Ammon's horn (tissue), 1 donor: ENCODE measurements around the gene TMEM101.
"Not testable (repeated sequence)": the region's sequence is repeated elsewhere in the genome, so short reads cannot be mapped to it uniquely, and the experiment has no call there.

Experiments
- DNase-seq: peaks from one replicate; pipeline ENCODE4 v3.0.0-alpha.2; 2016; ENCODE audit warnings: low spot score

The TMEM101 gene

DNA sequence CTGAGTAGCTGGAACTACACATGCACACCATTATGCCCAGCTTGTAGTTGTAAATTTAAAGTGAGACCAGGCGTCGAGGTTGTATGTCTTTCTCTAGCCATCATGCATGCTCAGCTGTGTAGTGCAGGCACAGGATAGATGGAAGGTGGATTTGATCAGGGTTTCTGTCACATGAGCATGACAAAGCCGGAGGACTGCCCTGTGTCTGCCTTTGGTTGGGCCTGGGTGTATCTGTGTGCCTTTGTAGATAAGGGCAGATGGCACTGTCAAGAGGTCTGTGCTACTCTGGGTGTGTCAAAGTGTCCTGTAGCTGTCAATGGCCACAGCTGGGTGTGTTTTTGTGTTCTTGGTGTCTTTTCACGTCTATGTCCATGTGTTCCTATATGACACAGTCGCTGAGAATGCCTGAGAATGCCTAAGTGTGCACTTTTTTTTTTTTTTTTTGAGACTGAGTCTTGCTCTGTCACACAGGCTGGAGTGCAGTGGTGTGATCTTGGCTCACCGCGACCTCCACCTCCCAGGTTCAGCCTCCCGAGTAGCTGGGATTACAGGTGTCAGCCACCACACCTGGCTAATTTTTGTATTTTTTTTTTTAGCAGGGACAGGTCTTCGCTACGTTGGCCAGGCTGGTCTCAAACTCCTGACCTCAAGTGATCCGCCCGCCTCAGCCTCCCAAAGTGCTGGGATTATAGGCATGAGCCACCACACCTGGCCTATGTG lies 14.5 kb downstream of the TMEM101 start:
- no peak for DNase-seq

DNA sequence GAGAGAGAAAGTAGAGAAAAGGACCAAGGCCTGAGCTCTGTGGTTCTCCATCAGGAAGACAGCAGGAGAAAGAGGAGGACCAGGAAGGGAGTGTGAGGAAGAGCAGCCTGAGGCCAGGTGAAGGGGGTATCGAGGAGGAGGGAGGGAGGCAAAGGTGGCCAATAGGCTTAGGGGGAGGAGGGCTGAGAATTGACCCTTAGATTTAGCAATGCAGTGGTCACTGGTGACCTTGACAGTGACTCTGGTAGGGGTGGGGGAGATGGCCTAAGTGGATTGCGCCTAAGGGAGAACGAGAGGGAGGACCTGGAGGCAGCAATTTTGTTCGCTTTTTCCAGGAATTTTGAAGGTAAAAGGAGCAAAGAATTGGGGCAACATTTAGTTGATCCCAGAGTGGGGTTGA lies 15.7 kb downstream of the TMEM101 start:
- no peak for DNase-seq

DNA sequence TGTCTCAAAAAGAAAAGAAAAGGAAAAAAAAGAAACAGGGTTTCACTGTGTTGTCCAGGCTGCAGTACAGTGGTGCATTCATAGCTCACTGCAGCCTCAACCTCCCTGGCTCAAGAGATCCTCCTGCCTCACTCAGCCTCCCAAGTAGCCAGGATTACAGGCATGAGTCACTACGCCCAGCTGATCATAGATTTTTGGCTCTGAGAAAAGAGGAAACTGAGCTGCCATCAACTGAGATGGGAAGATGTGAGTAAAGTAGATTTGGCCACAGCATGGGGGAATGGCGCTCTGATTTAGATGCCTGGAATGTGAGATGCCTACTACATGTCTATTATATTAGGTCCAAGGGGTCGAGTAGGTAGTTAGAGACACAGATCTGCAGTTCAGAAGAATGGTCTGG lies 16.2 kb downstream of the TMEM101 start:
- no peak for DNase-seq

DNA sequence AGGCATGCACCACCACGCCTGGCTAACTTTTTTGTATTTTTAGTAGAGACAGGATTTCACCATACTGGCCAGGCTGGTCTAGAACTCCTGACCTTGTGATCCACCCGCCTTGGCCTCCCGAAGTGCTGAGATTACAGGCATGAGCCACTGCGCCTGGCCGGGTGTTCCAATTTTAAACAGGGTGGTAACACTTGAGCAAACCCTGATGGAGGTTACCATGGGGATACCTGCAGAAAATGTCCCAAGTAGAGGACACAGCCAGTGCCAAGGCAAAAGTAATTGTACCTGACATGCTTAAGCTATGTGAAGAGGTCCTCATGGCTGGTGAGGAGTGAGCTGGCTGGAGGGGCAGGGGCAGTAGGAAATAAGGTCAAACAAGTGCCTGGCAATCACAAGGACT lies 17.6 kb downstream of the TMEM101 start:
- DNase-seq, result not testable (repeated sequence)

DNA sequence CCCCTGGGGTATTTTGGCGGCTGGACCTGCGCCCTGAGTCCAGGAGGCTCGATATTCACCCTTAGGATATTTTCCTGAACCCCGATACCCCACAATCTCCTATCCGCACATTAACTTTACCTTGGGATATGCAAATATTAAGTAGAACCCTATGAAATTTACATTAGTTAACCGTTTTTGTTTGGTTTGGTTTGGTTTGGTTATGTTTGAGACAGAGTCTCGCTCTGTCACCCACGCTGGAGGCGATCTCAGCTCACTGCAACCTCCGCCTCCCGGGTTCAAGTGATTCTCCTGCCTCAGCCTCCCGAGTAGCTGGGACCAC lies 19.7 kb downstream of the TMEM101 start:
- no peak for DNase-seq

DNA sequence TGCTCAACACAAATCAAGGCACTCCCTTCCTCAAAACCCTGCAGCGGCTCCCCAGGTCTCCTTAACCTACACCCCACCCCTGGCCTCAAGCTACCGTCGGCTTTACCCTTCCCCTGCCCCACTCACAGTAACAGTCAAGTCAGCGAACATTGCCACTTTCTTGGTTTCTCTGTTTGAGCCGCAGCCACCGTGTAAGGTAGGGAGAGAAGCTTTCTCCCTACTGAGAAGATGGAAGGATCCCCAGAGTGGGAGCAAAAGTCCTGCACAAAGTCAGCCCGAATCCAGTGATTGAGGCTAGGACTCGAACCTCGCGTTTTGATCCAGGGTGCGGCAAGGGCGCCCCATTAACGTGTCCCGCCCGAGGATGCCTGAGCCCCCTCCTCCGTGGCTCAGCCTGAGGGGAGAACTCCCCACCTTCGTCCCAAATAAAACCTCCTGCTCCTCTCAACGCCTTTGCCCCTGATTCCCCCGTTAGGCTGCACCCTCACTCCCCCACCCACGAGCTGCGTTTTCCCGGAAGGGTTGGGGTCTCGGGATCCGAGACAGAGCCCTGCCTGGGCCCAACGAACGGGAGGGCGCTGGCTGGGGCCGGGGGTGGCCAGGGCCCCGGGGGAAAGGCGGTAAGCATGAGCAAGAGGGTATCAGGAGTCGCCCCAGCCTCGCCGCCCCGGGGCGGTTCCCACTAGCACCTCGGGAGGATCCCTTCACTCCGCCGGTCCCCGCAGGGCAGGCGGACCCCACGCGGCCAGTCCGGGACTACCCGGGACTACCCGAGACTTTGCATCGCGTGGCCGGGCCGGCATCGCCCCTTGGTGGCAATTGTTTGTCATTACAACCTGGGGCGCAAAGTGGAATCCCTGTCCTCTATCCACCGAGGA lies 20.3 kb downstream of the TMEM101 start:
- DNase-seq, result peak; percentile 74

DNA sequence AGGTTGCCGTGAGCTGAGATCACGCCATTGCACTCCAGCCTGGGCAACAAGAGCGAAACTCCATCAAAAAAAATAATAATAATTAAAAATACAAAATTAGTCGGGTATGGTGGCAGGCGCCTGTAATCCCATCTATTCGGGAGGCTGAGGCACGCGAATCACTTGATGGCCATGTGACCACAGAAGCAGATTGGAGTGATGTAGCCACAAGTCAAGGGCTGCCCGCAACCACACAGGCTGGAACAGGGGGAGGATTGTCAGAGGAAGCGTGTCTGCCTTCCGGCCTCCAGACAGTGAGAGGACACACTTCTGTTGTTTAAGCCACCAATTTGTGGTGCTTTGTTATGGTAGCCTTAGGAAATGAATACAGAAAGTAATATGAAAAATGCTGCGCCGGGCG lies 22.1 kb downstream of the TMEM101 start:
- DNase-seq, result no peak

DNA sequence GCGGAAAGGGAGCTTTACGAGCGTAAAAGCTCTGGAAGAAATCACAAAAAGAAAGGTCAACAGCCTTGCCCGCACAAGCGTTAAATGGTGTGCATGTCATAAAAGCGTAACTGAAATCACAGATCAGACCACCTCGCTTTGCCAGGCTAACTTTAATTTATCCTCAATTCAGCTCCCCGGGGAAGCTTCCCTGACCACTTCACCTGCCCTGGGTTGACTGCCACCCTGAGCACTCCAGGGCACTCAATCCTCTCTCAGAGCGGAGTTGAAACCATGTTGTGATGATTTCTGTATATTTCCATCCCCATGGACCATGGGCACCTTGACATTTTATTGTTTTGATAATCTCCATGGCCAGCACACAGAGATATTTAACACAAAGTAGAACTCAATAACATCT lies 26.5 kb downstream of the TMEM101 start:
- no peak for DNase-seq

DNA sequence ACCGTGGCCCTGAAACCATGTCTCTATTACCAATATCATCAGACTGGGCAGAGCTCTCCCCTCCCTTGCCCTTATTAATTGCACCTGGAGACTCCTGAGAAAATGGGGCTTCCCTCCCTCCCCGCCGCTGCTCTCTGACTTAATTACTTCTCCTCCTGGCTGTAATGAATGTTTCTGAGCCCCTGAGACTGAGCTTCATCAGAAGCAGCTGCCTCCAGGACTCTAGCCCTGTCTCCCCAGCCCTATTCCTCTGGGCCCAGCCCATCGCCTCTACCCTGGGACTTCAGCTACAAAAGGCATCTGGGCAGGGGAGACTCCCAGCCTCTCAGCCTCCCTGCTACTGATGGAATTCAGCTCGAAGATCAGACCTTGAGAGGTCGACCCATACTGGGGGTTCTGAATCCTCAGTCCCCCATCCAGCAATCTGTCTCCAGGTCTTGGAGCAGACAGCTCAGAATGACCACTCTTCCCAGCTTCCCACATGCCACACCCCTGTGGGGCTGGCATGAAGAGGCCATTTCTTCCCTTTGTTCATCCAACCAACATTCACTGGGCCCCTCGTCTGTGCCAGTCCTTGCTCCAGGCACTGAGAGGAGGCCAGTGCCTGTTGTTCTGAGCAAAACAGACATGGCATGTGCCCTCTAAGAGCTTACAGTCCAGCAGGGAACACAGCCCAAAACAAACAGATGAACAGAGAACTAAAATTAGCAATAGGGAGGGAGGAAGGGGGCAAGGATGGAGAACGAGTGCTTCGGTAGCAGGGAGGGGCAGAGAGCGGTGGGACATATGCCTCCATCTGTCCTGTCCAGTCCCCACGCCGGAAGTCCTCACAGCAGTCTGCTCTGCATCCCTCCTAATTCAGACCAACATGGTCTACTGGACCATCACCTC lies 27.4 kb downstream of the TMEM101 start:
- no peak for DNase-seq

DNA sequence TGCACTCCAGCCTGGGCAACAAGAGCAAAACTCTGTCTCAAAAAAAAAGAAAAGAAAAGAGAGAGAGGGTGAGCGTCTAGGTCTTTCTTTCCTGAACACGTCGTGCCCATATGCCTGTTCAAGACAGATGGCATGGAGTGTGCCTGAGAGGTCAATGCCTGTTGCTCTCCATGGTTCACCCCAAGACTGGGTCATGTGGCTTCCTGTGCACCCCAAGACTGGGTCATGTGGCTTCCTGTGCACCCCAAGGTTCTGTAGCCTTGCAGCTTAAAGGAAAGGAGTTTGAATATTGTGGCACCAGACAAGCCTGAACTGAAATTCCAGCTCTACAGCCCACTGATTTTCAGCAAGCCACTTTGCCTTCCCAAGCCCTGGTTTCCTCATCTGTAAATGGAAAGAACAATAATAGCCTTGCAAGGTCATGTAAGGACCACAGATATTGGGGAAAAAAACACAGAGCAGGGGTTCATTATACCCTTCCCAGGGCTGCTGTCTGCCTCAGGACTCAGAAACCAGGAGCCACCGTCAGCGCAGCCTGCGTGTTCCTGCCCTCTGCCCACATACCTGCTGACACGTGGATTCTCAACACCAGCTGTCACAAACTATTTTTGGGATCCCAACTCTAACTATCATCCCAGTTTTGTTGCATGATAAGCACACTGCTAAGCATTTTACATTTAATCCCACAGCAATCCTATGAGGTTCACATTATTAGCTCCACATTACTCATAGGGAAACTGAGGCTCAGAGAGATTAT lies 28.4 kb downstream of the TMEM101 start:
- peak; percentile 37 for DNase-seq

DNA sequence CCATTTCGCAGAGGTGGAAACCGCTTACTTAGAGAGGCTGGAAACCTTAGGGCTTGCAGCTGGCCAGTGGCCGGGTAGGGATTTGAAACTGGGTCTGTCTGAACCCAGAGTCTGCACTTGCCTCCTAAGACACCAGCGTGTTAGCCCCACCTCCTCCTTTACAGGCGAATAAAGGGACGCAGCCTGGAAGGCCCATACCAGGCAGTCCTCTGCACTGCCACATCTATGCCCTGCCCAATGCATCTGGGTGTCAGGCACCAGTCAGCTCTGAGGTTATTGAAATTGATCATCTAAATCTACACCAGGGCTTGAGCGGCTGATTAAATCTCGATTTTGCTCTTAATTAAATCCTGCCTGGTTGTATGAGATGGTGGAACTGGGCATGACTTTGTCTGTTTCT lies 30.2 kb downstream of the TMEM101 start:
- no peak for DNase-seq

DNA sequence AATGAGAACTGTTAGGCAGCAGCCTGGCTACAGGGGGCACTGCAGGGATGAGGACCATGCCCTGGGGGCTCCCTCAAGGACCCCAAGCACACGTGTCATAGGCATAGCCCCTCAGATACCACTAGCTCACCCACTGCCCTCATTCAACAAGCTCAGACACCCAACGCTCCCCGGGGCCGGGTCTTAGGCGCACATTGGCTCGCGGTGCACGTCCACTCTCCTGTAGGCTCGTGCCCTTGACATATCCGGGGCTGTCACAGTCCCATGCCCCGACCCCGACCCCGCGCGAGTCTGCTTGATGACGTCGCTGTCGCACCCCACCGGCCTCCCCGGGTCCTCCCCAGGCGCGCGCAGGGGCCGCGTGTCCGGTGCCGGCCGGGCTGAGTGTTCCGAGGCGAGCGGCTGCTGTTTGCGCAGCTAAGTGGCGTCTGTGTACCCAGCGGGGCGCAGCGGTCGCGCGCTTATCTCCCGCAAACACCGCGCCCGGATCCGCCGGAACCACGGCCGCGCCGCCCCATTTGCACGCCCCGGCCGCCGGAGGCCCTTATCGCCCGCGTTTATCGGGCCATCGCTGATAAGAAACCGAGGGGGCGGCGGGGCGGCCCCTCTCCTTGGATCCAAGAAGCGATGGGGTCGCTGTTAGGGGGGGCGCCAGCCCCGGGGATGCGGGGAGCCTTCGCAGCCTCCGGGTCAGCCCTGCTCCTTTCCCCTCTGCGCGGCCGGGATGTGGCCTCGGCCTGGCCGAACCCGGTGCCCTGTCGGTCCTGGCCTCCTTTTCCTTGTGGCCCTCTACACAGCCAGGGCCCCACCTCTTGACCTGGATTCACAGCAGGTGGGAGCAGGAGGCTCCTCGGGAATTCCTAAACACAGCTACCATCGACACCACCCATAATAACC lies 31.0 kb downstream of the TMEM101 start:
- peak; percentile 8 for DNase-seq

DNA sequence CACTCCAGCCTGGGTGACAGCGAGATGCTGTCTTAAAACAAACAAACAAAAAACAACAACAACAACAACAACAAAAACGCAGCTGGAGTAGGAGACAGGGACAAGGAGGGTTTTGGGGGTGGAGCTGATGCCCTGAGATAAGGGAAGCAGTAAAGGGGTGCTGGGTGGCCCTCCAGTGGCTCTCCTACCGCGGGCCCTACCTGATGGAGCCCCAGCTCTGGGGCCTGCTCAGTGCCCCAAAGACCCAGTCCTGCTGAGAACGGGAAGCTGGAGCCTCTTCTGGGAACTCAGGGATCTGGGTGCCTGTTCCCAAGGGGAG lies 31.6 kb downstream of the TMEM101 start:
- DNase-seq, result no peak

DNA sequence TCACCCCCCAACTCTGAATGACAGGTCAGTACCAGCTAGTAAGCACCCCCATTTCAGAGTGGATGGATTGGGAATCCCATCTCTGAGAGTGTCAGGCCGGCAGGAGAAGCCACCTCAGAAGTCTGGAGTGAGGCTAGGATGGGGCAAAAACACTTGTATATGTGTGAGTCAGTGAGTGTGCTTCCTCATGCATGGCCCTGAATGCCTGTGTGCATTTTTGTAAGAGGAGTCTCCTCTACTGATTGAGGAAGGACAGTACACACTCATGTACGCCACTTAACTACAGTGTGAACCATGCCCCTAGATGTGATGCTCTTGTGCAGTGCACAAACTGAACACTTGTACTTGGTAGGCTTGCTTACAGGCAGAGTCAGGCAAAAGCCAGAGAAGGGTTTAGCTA lies 32.6 kb downstream of the TMEM101 start:
- no peak for DNase-seq

DNA sequence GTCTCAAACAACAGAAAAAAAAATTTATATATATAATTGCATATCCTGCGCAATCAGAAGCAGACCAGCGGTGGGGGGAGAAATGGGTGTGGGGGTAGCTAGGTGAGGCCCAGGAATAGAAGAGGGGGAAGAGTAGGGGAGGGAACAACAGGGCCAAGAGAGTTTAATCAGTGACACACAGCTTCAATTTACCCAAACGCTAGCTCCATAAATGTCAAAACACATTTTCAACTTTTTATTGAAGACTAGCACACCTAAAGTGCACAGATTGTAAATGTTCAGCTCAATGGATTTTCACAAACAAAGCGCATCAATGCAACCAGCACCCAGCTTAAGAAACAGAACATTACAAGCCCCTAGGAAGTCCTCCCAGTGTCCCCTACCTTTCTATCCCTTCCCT lies 35.1 kb downstream of the TMEM101 start:
- DNase-seq, result no peak

DNA sequence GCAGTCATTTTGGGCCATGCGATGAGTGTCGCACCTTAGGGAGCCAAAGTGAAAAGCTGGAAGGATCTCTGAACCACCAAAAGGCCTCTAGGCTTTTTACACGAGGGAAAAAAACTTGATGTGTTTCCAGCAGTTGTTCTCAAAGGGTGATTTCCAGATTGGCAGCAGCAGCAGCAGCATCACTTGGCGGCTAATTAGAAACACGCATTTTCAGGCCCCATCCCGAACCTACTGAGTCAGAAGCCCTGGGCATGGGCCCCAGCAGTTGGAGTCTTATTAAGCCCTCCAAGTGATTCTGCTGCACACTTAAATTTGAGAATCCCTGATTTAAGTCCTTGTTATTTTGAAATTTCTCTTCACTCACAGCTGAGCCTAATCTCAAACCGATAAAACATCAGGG lies 35.8 kb downstream of the TMEM101 start:
- DNase-seq, result no peak

DNA sequence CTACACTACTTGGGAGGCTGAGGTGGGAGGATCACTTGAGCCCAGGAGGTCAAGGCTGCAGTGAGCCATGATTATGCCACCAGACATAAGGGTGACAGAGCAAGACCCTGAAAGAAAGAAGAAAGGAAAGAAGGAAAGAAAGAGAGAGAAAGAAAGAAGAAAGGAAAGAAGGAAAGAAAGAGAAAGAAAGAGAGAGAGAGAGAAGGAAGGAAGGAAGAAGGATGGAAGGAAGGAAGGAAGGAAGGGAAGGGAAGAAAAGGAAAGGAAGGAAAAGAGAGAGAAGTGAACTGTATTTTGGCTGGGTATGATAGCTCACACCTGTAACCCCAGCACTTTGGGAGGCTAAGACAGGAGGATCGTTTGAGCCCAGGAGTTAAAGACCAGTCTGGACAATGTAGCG lies 36.7 kb downstream of the TMEM101 start:
- no peak for DNase-seq

DNA sequence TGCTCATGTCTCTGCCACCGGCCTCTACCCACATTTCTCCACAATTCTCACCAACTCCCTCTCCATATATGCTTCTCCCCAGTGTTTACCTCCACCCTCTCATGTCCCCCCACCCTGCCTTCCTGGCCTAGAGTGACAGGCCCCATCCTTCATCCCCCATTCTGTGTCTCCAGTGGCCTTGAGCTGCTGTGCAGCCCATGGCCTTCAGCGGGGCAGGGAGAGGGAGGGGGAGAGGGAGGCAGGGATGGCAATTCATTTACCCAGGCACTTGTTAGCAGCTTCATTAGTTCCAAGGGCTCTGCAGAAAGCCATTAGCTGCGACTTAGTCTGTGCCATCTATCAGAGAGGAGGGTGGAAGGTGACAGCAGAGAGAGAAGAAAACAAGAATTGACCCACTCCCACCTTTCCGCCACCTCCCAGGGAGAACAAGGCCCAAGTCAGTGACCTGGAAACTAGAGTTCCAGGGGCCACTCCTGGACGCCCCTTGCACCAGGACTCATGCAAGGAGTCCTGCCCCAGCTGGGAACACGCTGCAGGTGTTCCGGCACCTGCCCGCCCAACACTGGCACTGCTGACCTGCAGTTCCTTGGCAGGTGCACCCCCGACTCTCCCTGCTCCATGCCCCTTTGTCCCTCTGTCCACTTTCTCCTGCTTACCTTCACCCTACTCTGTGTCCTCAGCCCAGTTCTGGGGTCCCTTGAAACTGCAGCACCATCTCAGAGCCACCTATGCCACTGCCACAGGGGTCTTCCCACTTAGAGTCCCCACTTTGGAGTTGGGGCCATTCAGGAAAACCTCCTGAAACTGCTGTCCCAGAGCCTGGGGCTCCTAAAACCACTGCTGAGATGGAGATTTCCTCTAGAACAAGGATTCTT lies 37.6 kb downstream of the TMEM101 start:
- DNase-seq, result no peak

DNA sequence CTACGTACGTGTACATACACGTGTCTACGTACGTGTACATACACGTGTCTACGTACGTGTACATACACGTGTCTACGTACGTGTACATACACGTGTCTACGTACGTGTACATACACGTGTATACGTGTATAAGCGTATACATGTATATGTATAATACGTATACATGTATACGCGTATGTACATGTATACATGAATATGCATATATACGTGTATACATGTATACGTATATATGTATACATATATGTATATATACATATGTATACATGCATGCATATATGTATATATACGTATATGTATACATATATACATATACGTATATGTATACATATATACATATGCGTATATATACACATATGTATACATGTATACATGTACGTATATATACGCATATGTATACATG lies 38.9 kb downstream of the TMEM101 start:
- DNase-seq, result no peak
